Kidney capillary endothelial cell (primary cell): ENCODE results near the gene IKZF3.
"Not testable (repeated sequence)": the region's sequence is repeated elsewhere in the genome, so short reads cannot be mapped to it uniquely, and the experiment has no call there.

Experiments
- DNase-seq: peaks from one replicate; pipeline ENCODE4 v3.0.0-alpha.2; 2018; ENCODE audit warnings: low spot score

Gene IKZF3

GRCh38 chr17:39863918-39864746, at the start of gene IKZF3:
Gene IKZF3, minus strand, starts transcription at chr17:39864312. Its CDS starts 186 bp downstream, at chr17:39864126.
- no peak for DNase-seq

- DNase-seq: no peak
These were observed 44.8 kb upstream of the IKZF3 start for GRCh38 chr17:39908789-39909352.

- DNase-seq: no peak
These were observed 40.8 kb upstream of the IKZF3 start for GRCh38 chr17:39904990-39905288.

GRCh38 chr17:39903158-39903884, 39.2 kb upstream of the IKZF3 start:
- no peak for DNase-seq

GRCh38 chr17:39902027-39902426, 37.9 kb upstream of the IKZF3 start:
- DNase-seq: not testable (repeated sequence)

- no peak for DNase-seq
These were observed 35.1 kb upstream of the IKZF3 start for GRCh38 chr17:39899215-39899614.

GRCh38 chr17:39898088-39898487, 34.0 kb upstream of the IKZF3 start:
- DNase-seq: no peak

- no peak for DNase-seq
These were observed 30.7 kb upstream of the IKZF3 start for GRCh38 chr17:39894681-39895376.

GRCh38 chr17:39889200-39889599, 25.1 kb upstream of the IKZF3 start:
- DNase-seq: no peak

- DNase-seq: no peak
These were observed 23.0 kb upstream of the IKZF3 start for GRCh38 chr17:39887078-39887477.

GRCh38 chr17:39886102-39886501, 22.0 kb upstream of the IKZF3 start:
- DNase-seq: not testable (repeated sequence)

GRCh38 chr17:39872751-39873150, 8.6 kb upstream of the IKZF3 start:
- DNase-seq: no peak

- DNase-seq: no peak
These were observed 7.7 kb upstream of the IKZF3 start for GRCh38 chr17:39871801-39872200.

GRCh38 chr17:39870776-39871175, 6.7 kb upstream of the IKZF3 start:
- DNase-seq: no peak

GRCh38 chr17:39868554-39868942, 4.4 kb upstream of the IKZF3 start:
- DNase-seq: no peak

GRCh38 chr17:39867880-39868553, 3.9 kb upstream of the IKZF3 start, which contains the start of gene ZPBP2:
Gene ZPBP2, plus strand, starts transcription at chr17:39868202. Its CDS starts 153 bp downstream, at chr17:39868355.
- DNase-seq: no peak

- DNase-seq: no peak
These were observed 3.2 kb upstream of the IKZF3 start for GRCh38 chr17:39867084-39867879.

GRCh38 chr17:39866013-39866730, 2.1 kb upstream of the IKZF3 start:
- no peak for DNase-seq

- no peak for DNase-seq
These were observed 731 bp downstream of the IKZF3 start for GRCh38 chr17:39863244-39863917.

GRCh38 chr17:39861235-39861634, 2.9 kb downstream of the IKZF3 start:
- no peak for DNase-seq
